Lung (tissue), 12 donors: ENCODE results near the gene RNFT2. TPM values are rescaled to one million over a fixed set of nuclear protein-coding genes. Genes with fewer than 3 reads are reported as not detected.

Experiments used
- ATAC-seq: fragments of 200-7000 bp; cut with Tn5 transposase; one replicate; pipeline ENCODE4 v1.9.1; 2020; ENCODE audit warnings: moderate number of reproducible peaks; ENCODE audit not compliant: insufficient read depth, low FRiP score
- DNase-seq, 3 donors: peaks; one replicate each; pipeline ENCODE4 v3.0.0-alpha.2; 2013 to 2017
- H3K27ac ChIP-seq, 2 donors: one replicate each; pipeline ENCODE4 v1.5.1; 2013; ENCODE audit warnings: mild to moderate bottlenecking in 2 of 2, moderate library complexity in 2 of 2, control low read depth in 1 of 2, inconsistent platforms in 1 of 2, low read depth in 1 of 2, low read length in 1 of 2
- H3K27me3 ChIP-seq, 3 donors: one replicate each; pipeline ENCODE4 v1.5.1; 2013; ENCODE audit warnings: low read length in 2 of 3; ENCODE audit not compliant: control insufficient read depth in 3 of 3, insufficient read depth in 3 of 3
- H3K36me3 ChIP-seq, 4 donors: one replicate each; pipeline ENCODE4 v1.5.1; 2013; ENCODE audit warnings: low read length in 4 of 4, mild to moderate bottlenecking in 1 of 4, moderate library complexity in 1 of 4; ENCODE audit not compliant: control insufficient read depth in 4 of 4, insufficient read depth in 4 of 4
- H3K4me1 ChIP-seq, 5 donors: one replicate each; pipeline ENCODE4 v1.5.1; 2013; ENCODE audit warnings: low read length in 5 of 5, mild to moderate bottlenecking in 2 of 5, moderate library complexity in 1 of 5; ENCODE audit not compliant: control insufficient read depth in 5 of 5, insufficient read depth in 5 of 5
- H3K4me3 ChIP-seq: one replicate; pipeline ENCODE4 v1.5.1; 2013; ENCODE audit warnings: mild to moderate bottlenecking, control low read depth, moderate library complexity
- H3K9ac ChIP-seq, 2 donors: one replicate each; pipeline ENCODE4 v1.5.1; 2013; ENCODE audit warnings: low read length in 2 of 2, control low read depth in 1 of 2; ENCODE audit not compliant: insufficient read depth in 1 of 2
- H3K9me3 ChIP-seq, 4 donors: one replicate each; pipeline ENCODE4 v1.5.1; 2013; ENCODE audit warnings: low read length in 3 of 4, mild to moderate bottlenecking in 1 of 4, moderate library complexity in 1 of 4; ENCODE audit not compliant: control insufficient read depth in 4 of 4, insufficient read depth in 3 of 4
- WGBS, 2 donors: extraction: QIAGEN DNeasy Blood & Tissue Kit; methylation state at CpG; one replicate each; pipeline ENCODE4 v1.1.7; 2013; 5-methylcytosine and 5-hydroxymethylcytosine counted together
- polyA plus RNA-seq, 2 donors: library from polyadenylated mRNA; stranded (reverse); fragments of 200-250 nt; gene quantifications; one replicate each; pipeline ENCODE4 v1.2.1, GENCODE V29; 2013
- total RNA-seq, 2 donors: library from RNA; depleted of rRNA in 1 of 2; stranded (reverse); fragments of >200 nt in 1 of 2; gene quantifications; one replicate each; pipeline ENCODE4 v1.2.1, GENCODE V29; 2014 to 2021
- TF ChIP-seq, protein P1 (sequence below): IDR thresholded peaks from 2 replicates; pipeline ENCODE4 v1.5.1; 2012; ENCODE audit warnings: mild to moderate bottlenecking; ENCODE audit errors: control extremely low read depth, extremely low read depth
- donor health status: control.
- donor health status: control.
- donor health status: Bipolar disorder and iron deficiency.
- donor health status: healthy.
- donor health status: DM: yes; HTN: yes; CAD: no.

Gene RNFT2
- total and polyA plus RNA-seq, 4 donors: 0.37 to 4.9 (median 2.2) TPM

DNA sequence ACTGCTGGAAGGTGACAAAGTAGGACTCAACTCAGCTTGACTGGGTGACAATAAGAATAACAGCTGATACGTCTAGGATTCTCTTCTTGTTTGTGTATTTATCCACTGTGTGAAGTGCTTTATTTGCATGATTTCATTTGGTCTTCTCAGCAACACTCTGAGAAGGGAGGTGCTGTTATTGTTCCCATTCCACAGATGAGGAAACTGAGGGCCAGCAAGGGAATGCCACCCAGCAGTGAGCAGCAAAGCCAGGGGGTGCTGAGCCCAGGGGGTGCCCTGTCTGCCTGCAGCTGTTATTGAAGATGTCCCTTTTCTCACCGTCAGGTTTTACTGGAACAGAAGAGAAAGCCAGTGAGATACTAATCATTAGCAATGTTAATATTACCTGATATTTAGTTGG is 62.8 kb downstream of the RNFT2 start:
- Histone ChIP-seq H3K4me3 (no peak overlapping the region), H3K27ac (no peak overlapping the region), H3K4me1 (no peaks in the 10 kb centered on the region), H3K36me3 (no peaks in the 10 kb centered on the region), H3K9me3 (peaks cover 0 to 9% (median 3%) of the 10 kb centered on the region in 4 donors), H3K27me3 (no peaks in the 10 kb centered on the region), H3K9ac (no peak overlapping the region)
- TF ChIP-seq, protein P1, sequence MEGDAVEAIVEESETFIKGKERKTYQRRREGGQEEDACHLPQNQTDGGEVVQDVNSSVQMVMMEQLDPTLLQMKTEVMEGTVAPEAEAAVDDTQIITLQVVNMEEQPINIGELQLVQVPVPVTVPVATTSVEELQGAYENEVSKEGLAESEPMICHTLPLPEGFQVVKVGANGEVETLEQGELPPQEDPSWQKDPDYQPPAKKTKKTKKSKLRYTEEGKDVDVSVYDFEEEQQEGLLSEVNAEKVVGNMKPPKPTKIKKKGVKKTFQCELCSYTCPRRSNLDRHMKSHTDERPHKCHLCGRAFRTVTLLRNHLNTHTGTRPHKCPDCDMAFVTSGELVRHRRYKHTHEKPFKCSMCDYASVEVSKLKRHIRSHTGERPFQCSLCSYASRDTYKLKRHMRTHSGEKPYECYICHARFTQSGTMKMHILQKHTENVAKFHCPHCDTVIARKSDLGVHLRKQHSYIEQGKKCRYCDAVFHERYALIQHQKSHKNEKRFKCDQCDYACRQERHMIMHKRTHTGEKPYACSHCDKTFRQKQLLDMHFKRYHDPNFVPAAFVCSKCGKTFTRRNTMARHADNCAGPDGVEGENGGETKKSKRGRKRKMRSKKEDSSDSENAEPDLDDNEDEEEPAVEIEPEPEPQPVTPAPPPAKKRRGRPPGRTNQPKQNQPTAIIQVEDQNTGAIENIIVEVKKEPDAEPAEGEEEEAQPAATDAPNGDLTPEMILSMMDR: no peak
- no peak for ATAC-seq
- 88 to 89% methylated on average over 2 of the region's 2 CpGs for WGBS, 2 donors
- DNase-seq: no peak

DNA sequence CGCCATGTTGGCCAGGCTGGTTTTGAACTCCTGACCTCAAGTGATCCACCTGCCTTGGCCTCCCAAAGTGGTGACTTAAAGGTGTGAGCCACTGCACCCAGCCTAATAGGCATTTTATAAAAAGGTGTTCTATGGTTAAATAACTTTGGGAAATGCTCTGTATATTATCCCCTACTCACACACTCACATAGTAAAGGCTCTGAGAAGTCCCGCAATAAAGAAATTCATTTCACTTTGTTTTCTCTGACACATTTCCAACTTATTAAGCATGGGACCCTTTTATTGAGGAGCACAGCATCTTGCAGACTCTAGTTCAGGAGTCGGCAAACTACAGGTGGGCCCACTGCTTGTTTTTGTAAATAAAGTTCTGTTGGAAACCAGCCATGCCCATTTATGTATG is 63.9 kb downstream of the RNFT2 start:
- WGBS, 2 donors: 95% methylated on average over 3 of the region's 3 CpGs
- H3K9ac ChIP-seq: no peak overlapping the region
- no peak for ATAC-seq
- no peaks in the 10 kb centered on the region for H3K27me3 ChIP-seq
- H3K4me1 ChIP-seq: peaks cover 0 to 5% (median 0%) of the 10 kb centered on the region in 5 donors
- H3K9me3 ChIP-seq: peaks cover 0 to 9% (median 3%) of the 10 kb centered on the region in 4 donors
- no peak for DNase-seq
- H3K36me3 ChIP-seq: no peaks in the 10 kb centered on the region
- H3K27ac ChIP-seq: no peak overlapping the region
- TF ChIP-seq, protein P1: no peak
- no peak overlapping the region for H3K4me3 ChIP-seq

DNA sequence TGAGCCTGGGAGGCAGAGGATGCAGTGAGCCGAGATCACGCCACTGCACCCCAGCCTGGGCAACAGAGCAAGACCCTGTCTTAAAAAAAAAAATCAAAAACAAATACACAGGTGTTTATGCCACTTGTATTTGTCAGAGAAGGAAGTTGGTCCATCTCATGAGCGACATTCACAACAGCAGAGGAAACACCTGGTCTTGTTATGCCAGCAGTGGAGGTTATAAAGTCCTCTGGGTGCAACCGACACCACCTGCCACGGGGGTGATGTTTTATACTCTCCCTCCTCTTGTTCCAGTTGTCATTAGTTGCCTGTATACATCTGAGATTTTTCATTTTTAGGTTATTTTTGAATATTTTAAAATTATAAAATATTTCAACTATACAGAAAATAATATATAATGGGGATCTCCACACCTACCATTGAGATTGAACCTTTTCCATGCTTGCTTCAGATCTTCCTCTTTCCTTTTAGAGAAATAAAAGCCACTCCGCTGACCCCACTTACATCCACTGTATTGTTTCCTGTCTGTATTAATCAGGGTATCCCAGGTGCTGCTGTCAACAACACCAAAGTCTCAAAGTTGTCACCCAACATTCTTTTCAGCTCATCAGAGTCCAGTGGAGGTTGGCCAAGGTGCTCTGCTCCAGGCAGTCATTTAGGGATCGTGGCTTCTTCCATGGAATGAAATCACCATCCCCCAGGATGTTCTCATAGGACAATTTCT is 65.1 kb downstream of the RNFT2 start:
- 60 to 71% methylated on average over 7 of the region's 7 CpGs for WGBS, 2 donors

More for the DNA sequence above, 65.1 kb downstream of the RNFT2 start:
- no peak overlapping the region for H3K9ac ChIP-seq
- H3K9me3 ChIP-seq: peaks cover 0 to 9% (median 3%) of the 10 kb centered on the region in 4 donors
- H3K27ac ChIP-seq: no peak overlapping the region
- no peak for DNase-seq
- no peaks in the 10 kb centered on the region for H3K36me3 ChIP-seq
- no peaks in the 10 kb centered on the region for H3K27me3 ChIP-seq
- TF ChIP-seq, protein P1: no peak
- H3K4me1 ChIP-seq: peaks cover 0 to 6% (median 0%) of the 10 kb centered on the region in 5 donors
- no peak for ATAC-seq
- no peak overlapping the region for H3K4me3 ChIP-seq
